Measurements from ENCODE around the gene DCC.

The DCC gene, protein sequence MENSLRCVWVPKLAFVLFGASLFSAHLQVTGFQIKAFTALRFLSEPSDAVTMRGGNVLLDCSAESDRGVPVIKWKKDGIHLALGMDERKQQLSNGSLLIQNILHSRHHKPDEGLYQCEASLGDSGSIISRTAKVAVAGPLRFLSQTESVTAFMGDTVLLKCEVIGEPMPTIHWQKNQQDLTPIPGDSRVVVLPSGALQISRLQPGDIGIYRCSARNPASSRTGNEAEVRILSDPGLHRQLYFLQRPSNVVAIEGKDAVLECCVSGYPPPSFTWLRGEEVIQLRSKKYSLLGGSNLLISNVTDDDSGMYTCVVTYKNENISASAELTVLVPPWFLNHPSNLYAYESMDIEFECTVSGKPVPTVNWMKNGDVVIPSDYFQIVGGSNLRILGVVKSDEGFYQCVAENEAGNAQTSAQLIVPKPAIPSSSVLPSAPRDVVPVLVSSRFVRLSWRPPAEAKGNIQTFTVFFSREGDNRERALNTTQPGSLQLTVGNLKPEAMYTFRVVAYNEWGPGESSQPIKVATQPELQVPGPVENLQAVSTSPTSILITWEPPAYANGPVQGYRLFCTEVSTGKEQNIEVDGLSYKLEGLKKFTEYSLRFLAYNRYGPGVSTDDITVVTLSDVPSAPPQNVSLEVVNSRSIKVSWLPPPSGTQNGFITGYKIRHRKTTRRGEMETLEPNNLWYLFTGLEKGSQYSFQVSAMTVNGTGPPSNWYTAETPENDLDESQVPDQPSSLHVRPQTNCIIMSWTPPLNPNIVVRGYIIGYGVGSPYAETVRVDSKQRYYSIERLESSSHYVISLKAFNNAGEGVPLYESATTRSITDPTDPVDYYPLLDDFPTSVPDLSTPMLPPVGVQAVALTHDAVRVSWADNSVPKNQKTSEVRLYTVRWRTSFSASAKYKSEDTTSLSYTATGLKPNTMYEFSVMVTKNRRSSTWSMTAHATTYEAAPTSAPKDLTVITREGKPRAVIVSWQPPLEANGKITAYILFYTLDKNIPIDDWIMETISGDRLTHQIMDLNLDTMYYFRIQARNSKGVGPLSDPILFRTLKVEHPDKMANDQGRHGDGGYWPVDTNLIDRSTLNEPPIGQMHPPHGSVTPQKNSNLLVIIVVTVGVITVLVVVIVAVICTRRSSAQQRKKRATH (N-terminal part only)

DNA sequence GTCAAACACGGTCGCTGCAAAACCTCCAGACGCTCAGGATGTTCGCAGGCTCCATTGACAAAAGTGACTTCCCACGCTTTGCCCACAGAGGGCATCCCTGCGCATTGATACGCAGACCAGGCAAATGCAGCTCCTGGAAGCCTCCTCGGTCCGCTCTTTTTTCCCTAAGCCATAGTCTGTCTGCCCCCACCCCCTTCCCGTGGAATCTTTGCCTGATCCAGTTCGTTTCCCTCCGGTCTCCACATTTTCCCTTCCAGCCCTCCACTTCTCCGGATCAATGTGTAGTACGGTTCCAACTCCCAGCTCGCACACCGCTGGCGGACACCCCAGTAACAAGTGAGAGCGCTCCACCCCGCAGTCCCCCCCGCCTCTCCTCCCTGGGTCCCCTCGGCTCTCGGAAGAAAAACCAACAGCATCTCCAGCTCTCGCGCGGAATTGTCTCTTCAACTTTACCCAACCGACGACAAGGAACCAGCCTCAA is at the start of gene DCC:
DCC (plus strand) TSS at position 307 of the 481 bp plus-strand sequence. CDS start 591 bp downstream, outside the sequence.
- peak; percentile 38 for DNase-seq (ENCODE audit: low read depth)

DNA sequence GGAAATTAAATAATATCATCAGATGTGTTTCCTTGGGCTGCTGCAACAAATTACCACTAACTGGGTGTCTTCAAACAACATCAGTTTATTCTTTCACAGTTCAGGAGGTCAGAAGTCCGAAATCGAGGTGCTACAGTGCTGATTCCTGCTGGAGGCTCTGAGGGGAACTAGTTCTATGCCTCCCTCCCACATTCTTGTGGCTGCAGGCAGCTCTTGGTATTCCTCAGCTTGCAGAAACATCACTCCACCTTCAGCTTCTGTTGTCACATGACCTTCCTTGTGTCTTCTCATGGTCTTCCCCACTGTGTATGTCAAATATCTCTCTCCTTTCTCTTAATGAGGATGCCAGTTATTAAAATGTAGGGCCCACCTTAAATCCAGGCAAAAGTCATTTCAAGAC is 29.3 kb upstream of the DCC start:
- no peak for DNase-seq (ENCODE audit: low read depth)

DNA sequence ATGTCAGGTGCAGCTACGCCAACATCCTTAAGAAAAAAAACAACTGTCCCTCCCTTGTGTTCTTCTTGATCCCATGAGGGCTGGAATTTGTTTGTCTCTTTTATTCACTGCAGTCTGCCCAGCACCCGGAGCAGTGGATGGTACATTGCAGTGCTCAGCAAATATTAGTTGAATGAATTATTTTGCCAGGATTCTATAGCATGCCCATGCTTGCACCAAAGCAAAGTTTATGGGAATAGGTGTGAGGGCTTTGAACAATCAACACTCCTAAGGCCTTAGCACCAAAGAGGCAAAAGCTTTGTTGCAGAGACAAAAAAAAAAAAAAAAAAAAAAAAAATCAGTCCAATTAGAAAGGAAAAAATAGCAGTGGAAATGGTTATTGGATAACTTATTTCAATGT is 28.7 kb upstream of the DCC start:
- no peak for DNase-seq (ENCODE audit: low read depth)

DNA sequence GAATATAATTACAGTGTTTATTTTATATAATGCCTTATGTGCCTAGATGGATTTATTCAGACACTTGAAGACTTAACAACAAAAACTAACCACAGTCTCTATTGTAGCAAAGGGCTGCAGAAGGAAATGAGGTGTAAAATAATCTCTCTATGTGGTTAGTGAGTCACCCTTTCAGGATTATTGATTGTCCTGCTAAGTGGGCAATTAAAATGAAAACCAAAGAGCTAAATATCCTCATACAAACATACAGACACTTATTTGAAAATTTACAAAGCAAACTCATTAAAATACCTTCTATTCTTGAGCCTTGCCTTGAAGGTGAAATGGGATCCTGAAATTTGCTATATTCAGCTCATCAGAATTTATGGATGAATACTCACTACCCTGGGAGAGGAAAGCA is 27.7 kb upstream of the DCC start:
- no peak for DNase-seq (ENCODE audit: low read depth)

DNA sequence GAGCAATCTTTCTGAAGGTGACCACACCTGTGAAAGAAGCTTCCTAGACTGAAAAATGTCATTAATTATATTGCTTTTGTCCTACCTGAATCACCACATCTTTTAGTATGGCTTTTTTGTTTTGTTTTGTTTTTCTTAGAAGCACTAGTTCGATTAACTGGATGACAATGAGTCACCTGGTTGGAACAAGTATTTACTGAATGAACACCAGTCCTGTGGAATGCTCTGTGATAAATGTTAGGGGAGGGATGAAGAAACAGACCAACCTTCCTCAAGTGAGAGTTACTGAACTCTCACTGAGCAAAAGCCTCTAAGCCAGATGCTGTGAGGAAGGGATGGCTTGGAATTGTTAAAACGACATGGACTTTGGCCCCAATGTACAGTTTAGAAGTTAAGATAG is 26.8 kb upstream of the DCC start:
- no peak for DNase-seq (ENCODE audit: low read depth)

DNA sequence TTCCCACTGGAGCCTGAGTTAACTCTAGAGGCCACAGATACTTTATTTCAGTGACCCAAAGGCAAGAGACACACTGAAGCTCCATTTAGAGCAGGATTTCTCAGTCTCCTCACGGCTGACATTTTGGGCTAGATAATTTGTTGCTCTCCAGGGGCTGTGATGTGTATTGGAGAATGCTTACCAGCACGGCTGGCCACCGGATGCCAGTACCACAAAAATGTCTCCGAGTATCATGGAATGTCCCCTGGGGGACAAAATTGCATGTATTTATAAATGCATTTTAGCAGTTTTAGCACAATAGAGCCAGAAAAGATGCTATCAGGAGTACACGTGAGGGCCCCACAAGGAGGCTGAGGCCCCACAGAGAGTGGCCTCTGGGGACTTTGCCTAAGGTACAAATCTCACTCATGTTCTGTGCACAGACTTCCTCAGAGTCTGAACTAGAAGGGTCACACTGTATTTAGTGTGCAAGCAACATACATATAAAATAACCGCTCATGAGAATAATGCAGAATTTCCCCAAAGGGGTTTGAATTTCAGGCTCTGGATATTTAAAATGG is 20.5 kb upstream of the DCC start:
- DNase-seq (ENCODE audit: low read depth) = no peak

DNA sequence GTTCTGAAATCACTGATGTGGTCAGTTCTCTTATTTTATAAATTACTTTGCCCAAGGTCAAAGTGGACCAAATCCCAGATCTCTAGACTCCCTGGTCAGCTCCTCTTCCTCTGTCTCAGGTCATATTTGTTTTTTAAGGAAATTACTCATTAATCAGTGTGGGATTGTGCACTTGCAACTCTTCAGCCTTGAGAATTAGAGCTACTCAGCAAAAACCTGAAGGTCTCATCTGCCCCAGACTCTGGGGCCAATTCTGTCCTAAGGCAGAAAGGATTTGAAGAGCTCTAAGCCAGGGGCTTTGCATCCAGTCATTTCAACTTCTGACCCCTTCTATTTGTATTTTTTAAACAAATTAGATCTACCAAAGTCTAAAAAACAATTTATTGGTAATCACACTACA is 17.7 kb upstream of the DCC start:
- DNase-seq (ENCODE audit: low read depth) = no peak

DNA sequence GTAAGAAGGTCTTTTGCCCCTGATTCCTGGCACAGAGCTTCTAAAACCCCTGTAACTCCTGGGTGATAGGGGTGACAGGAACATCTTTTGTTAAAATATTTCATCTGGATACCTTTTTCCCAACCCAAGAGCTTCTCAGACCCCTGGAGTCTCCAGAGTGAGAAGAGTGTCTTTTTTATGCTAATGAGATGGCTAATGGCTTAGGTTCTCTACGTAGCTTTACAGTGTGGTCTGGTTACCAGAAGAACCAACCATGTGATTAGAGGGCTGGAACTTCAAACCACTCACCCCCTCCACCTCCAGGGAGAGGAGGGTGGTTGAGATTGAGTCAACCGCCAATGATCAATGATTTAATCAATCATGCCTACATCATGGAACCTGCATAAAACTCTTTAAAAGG is 16.2 kb upstream of the DCC start:
- no peak for DNase-seq (ENCODE audit: low read depth)

DNA sequence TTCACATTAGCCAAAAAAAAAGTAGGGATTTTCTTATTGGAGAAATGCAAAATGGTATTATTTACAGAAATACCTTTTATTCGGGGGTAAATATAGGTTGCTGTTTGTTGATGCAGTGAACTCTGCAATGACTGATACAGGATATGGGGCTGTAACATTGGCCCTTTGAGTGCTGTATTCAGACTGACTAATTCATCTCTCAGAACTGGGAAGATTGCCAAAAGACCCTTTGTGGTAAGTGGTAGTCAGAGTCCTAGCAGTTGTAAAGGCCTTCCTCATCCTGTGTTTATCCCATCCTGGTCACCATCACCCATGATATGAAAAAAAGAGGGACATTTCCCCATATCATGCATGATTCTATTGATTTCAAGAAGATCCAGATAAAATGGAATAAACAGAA is 14.0 kb upstream of the DCC start:
- no peak for DNase-seq (ENCODE audit: low read depth)

DNA sequence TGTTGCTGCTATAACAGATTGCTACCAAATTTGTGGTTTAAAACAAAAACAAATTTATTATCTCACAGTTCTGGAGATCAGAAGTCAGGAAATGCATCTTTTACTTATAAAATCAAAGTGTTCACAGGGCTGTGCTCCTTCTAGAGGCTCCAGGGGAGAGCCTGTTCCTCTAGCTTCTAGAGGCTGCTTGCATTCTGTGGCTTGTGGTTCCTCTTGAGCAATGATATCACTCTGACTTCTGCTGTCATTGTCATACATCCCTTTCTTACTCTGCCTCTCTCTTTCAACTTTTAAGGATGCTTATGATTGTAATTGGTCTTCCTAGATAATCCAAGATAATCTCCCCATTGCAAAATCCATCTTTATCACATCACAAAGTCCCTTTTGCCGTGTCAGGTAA is 6.1 kb upstream of the DCC start:
- no peak for DNase-seq (ENCODE audit: low read depth)

DNA sequence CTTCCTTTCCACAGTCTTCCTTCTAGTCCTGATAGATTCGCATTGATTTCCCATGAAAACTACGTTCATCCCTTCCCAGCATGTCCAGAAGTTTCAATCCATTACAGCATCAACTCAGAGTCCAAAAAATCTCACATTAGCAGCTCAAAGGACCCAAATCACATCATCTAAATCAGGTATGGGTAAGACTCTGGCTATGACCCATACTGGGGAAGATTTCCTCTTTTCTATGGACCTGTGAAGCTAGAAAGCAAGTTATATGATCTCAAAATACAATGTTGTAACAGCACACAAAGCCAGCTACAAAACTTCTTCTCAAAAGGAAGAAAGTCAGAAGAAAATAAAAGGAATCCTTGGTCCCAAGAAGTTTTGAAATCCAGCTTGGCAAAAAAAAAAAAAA is 5.7 kb upstream of the DCC start:
- DNase-seq (ENCODE audit: low read depth) = no peak

DNA sequence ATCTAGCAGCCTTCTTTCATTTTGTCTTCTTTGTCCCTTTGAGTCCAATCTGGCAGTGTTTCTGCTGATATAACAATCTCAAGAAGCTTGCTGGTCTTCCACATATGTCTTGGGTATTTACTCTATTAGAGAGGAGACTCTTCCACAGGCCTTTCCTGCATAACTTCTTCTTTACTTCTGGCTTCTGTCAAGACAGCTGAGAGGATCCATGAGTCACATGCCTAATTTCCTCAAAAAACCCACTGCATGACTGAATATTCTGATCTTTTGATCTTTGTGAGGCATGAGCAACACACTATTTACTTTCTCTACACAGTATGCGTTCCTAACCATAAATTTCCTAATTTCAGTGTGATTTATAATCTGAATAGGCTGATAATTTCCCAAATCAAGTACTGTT is 5.1 kb upstream of the DCC start:
- peak; percentile 3 for DNase-seq (ENCODE audit: low read depth)

DNA sequence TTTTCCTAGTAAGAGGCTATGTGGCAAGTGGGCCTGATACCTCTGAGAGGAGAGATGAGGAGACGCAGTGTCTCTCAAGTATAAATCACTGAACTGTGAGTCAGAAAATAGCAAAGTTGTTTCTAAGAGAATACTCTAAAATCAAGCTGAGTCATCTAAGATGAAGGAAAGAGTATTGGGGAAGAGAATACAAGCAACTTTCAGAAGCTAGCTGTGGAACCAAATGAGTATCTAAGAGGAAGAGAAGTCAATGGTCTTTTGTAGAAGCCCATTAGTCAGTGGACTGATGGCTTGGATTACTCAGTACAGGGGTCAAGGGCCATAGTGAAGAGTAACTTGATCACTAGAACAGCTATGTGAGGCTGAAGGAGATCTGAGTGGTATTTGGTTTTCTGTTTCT is 2.7 kb upstream of the DCC start:
- no peak for DNase-seq (ENCODE audit: low read depth)

DNA sequence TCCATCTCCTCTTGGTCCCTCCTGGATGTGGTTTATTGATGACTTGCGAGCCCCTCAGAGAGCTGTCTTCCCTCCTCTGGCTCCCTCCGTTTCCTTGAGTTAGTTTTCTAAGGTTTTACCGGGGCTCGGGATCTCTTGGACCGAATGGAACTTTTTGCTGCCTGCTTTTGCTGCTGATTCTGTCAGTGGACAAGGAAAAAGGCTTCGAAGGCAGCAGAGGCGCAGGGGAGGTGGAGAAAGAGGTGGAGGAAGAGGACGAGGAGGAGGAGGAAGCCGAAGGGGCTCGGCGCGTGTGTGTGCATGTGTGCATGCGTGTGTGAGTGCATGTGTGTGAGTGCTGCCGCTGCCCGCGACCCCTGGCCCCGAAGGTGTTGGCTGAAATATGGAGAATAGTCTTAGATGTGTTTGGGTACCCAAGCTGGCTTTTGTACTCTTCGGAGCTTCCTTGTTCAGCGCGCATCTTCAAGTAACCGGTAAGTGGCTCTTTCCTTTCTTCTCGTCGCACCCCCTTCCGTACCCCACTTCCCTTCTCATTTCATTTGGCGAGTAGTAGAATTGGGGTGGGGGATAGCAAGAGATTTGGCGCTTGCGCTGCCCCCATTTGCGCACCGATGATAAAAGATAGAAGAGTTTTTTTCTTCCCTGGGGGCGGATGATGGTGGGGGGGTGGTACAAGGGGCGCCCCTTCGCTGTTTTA is 557 bp downstream of the DCC start:
- no peak for DNase-seq (ENCODE audit: low read depth)

DNA sequence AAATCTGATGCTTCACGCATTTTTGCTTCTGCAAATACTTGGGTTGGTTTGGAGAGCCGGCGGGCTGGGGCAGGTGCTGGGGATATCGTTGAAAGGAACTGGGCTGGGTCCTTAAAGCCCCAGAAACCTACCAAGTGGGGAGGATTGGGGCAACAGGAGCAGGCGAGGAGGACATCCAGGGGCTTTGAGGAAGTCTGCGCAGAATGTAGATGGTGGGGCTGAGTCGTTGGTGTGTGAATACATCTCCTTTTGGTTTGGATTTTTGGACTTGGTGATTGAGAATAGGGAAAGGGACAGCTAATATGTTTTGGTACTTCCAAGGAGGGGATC is 1.1 kb downstream of the DCC start:
- DNase-seq (ENCODE audit: low read depth) = no peak

DNA sequence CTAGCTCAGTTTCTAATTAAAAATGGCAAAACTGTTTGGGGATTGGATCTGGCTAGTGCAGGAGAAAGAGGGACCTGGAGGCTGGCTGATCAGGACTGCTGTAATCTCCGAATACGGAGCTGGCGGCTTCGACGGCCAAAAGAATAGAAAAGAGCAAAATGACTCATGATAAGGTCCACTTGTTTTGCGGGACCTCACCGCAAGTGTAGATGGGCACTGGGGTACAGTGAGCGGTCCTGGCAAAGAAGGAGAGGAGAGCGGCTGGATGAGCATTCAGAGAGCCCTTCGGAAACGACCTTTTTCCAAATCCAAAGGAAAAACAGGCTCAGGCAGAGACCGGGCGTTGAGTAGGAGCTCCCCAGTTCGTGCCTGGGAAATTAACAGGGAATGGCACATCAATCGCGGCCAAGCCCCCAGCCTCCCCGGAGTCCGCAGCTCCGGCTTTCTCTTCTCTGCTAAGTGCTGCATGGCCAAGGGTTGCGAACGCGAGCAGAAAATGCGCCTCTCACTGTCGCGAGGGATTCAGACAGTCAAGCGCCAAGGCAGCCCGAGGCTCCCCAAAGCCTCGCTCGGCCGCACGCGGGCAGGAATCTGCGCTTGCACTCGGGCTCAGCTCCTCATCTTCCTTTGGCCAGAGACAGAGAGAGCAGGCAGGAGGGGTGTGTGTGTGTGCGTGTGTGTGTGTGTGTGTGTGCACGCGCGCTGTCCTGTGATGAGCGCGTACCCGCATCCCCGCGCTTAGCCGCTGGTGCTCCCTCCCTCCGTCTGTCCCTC is 1.8 kb downstream of the DCC start:
- DNase-seq (ENCODE audit: low read depth) = no peak

DNA sequence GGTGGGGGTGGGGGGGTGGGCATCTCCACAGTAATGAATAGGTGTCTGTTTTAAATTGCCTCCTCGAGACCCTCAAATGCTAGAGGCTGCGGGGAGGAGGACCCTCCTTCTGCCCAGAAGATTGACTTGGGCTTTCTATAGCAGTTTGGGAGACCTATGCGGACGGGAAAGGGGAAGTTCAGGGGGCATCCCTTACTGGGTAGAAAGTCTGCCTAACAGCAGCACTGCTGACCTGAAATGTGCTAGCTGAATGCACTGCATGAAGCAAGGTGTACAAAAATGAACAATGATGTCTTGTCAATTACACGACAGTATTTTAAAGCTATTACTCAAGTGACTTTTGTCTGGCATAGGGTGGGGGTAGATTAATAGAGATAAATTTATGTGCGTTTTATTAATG is 2.5 kb downstream of the DCC start:
- no peak for DNase-seq (ENCODE audit: low read depth)

DNA sequence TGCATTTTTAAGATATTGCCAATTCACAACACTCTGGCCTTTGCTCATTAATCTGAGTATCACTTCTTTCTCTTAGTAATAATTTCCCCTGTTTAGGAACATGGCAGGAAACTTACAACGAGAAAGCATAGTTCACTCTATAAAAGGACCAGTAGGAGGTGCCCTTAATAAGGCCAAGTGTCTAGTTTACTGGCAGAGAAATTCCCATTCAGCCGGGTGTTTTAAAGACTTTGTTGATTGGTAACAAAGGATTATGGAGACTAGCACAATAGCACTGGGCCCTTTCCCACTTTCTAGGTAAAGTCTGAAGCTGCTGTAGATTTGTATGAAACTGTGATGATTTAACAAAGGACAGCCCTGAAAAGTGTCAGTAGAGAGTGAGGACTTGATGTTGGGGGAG is 3.1 kb downstream of the DCC start:
- DNase-seq (ENCODE audit: low read depth) = no peak

DNA sequence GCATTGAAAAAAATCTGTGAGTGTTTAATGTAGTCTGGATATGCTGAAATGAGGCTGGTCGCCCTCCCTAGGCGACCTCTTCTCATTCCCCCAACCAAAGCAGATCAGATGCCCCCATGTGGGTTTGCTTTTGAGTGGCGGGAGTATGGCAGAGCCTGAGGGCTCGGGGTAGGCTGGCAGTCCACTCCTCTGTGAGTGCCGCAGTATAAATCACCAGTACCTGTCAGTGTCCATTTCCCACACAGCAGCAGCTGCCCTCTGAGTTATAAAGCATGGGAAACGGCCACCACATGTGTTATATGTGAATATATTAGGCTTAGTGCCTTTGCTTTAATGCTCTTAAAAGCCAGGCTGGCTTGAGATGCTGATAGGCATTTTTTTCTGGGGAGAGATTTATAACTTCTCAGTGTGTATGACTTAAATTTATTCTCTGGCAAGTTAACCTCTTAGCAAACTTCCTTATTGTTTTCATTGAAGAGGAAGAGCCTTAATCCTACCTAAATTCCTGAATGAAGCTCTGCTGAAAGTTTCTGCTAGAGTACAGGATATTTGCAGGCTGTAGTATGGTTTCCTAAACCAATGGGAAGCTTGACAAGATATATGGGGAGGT is 3.8 kb downstream of the DCC start:
- no peak for DNase-seq (ENCODE audit: low read depth)

DNA sequence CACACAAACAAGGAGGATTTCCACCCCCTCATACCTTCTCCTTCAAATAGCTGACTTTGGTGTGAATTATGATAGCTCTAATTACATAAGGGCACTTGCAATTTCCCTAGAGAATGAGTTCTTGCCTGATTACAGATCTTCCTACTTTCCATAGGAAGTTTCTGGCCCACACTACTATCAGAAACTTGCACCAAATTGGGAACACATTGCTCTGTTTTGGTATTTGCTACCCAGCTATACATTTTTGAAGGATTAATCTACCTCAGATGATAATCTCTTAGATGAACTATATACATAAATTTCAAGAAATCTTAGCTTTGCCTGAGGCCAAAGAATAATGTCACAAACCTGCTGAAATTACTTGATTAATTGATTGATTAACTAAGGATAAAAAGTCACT is 4.9 kb downstream of the DCC start:
- no peak for DNase-seq (ENCODE audit: low read depth)

DNA sequence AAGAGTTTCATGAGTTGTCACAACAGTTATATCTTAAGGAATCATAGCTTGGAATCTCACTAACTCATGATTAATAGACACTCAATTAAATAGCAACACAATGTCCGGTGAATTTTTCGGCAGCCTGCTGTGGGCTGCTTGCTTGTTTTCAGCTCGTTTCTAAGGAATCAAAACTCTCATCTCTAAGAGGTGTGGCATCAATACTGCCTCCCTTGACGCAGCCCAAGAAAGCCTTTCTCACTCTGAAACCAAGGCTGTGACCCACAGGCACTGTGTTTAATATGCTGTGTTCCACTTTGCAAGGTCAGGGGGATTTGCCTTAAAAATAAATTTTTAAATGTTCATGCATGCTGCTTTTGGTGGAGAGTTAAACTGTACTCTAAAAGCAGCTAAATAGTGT is 5.4 kb downstream of the DCC start:
- no peak for DNase-seq (ENCODE audit: low read depth)

Data from fibroblast of gingiva (primary cell).